Heart left ventricle (tissue), 16 donors: ENCODE results near the gene SLC39A3. TPM values are rescaled to one million over a fixed set of nuclear protein-coding genes. Genes with fewer than 3 reads are reported as not detected.

Source experiments
- ATAC-seq, 4 donors: fragments of 200-7000 bp; cut with Tn5 transposase; one replicate each; pipeline ENCODE4 v1.9.1; 2020 to 2022; ENCODE audit warnings: moderate library complexity in 4 of 4, mild to moderate bottlenecking in 3 of 4, moderate number of reproducible peaks in 1 of 4
- DNase-seq, 5 donors: peaks; one replicate each; pipeline ENCODE4 v3.0.0-alpha.2; 2020
- H3K27ac ChIP-seq, 12 donors: fragments of 200-600 bp; sonication (generic) in 4 of 12; one replicate each; pipeline versions ENCODE4 v1.5.0 to v1.8.0; 2016 to 2022; ENCODE audit warnings: mild to moderate bottlenecking in 2 of 12
- H3K27me3 ChIP-seq, 9 donors: fragments of 200-600 bp; sonication (generic) in 2 of 9; one replicate each; pipeline versions ENCODE4 v1.5.1 to v1.8.0; 2016 to 2022; ENCODE audit warnings: mild to moderate bottlenecking in 3 of 9
- H3K36me3 ChIP-seq, 9 donors: fragments of 200-600 bp; sonication (generic) in 2 of 9; one replicate each; pipeline versions ENCODE4 v1.5.0 to v1.8.0; 2018 to 2022; ENCODE audit warnings: mild to moderate bottlenecking in 2 of 9
- H3K4me1 ChIP-seq, 12 donors: fragments of 200-600 bp; sonication (generic) in 4 of 12; one replicate each; pipeline versions ENCODE4 v1.5.0 to v1.8.0; 2016 to 2022; ENCODE audit warnings: mild to moderate bottlenecking in 3 of 12
- H3K4me3 ChIP-seq, 12 donors: fragments of 200-600 bp; sonication (generic) in 4 of 12; one replicate each; pipeline versions ENCODE4 v1.5.0 to v1.8.0; 2017 to 2022; ENCODE audit warnings: mild to moderate bottlenecking in 9 of 12, moderate library complexity in 4 of 12
- H3K9me3 ChIP-seq, 12 donors: fragments of 200-600 bp; sonication (generic) in 4 of 12; one replicate each; pipeline versions ENCODE4 v1.5.0 to v1.8.0; 2016 to 2022; ENCODE audit warnings: mild to moderate bottlenecking in 1 of 12
- CTCF ChIP-seq, 12 donors: fragments of 200-600 bp; sonication (generic) in 4 of 12; IDR thresholded peaks; one replicate each; pipeline versions ENCODE4 v1.5.0 to v1.8.0; 2018 to 2022; ENCODE audit warnings: antibody characterized with exemption in 12 of 12, mild to moderate bottlenecking in 5 of 12
- POLR2A ChIP-seq, 2 donors: fragments of 450-650 bp; IDR thresholded peaks; one replicate each; pipeline ENCODE4 v1.6.1; 2017; ENCODE audit warnings: antibody characterized with exemption in 2 of 2, mild to moderate bottlenecking in 2 of 2, moderate library complexity in 2 of 2
- WGBS, 4 donors: extraction: QIAGEN DNeasy Blood & Tissue Kit in 2 of 4; methylation state at CpG; one replicate each; pipeline versions ENCODE4 v1.1.5 to v1.1.7; 2013 to 2018; 5-methylcytosine and 5-hydroxymethylcytosine counted together
- intact Hi-C, 10 donors: fragments of 100-400 bp; cut with DNase I; formaldehyde crosslinking; loops; one replicate each; pipeline versions ENCODE4 v1.11.1 to v1.14.2; 2022
- polyA plus RNA-seq, 2 donors: library from polyadenylated mRNA; stranded (reverse); fragments of 200-250 nt; gene quantifications; one replicate each; pipeline ENCODE4 v1.2.3, GENCODE V29; 2013
- total RNA-seq, 9 donors: library from RNA; depleted of rRNA in 2 of 9; stranded (reverse); fragments of >200 nt in 2 of 9; fragmentation: NEBNext Ultra II Directional in 3 of 9; extraction: Animal tissue kit (Norgen Biotek cat#: 25700) in 3 of 9; gene quantifications; one replicate each; pipeline versions ENCODE4 v1.1.0 to v1.2.4, GENCODE V29; 2016 to 2023
- donor health status: ischemic (EF 13 %, LVEDD 7.1; RV severe dilation, severe dysfunction).
- donor health status: healthy with polysubstance abuse.
- donor health status: DM: no; HTN: yes; CAD: no.
- donor health status: DM: no; HTN: no; CAD: no.
- donor health status: ischemic (EF 25% LVEDD 6.9; RV normal size, moderate dysfunction).
- donor health status: ischemic (EF 25% LVEDD 5.7; RV mildly dilated, moderate dysfunction).
- donor health status: healthy.
- donor health status: DM: yes; HTN: yes; CAD: no.
- donor health status: ischemic (EF 35%, LVEDD 5.7; RV mildly dilated, moderate dysfunction).
- donor health status: nonischemic (EF 11% LVEDD 7.7; RV severe dilation, severe dysfunction).
- donor health status: DM: yes; HTN: yes; CAD: no.
- donor health status: PGD.
- donor health status: ischemic (EF 29% LVEDD 5.4; RV normal size, mild dysfunction).
- donor health status: nonischemic (EF 23%, LVEDD 6.1; RV moderate dilation, normal function).

The SLC39A3 gene
- total and polyA plus RNA-seq, 11 donors, result 16.4 to 63.7 (median 30.9) TPM

DNA sequence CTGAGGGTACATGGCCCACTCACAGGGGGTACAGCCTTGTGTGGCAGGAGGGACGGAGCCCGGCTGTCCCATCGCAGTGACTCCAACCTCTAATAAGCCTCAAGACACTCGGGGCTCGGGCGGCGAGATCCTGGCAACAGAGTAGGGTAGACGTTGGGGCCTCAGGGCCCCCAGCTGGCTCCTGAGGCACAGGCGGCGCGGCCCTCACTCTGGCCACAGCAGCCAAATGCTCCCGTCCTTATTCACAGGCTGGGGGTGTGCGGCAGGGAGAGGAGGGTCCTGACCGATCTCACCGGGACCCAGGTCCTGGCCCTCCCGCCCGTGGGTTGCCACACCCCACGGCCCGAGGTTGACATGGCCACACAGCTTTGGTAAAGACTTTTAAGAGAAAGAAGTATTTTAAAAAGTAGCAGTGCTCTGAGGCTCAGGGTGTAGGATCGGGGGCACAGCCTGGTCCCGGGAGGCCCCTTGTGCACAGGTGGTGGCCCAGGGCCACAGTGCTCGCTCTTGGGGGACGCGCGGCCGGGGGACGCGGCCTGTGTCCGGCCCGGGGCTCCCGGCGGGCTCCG lies 7.6 kb downstream of the SLC39A3 start:
- no peak for TF ChIP-seq POLR2A (IDR thresholded peaks at IDR 0.05)
- TF ChIP-seq CTCF (IDR thresholded peaks at IDR 0.05), result no peak
- no peak overlapping the region for H3K27ac ChIP-seq
- 94 to 97% (median 96%) methylated on average over 33 of the region's 33 CpGs for WGBS, 4 donors
- peaks cover 0 to 4% (median 0%) of the 10 kb centered on the region in 12 donors for H3K9me3 ChIP-seq
- H3K4me1 ChIP-seq, result peaks cover 0 to 4% (median 0%) of the 10 kb centered on the region in 12 donors
- intact Hi-C loops, result no loop called here
- ATAC-seq, result no peak
- peaks cover 0 to 7% (median 1%) of the 10 kb centered on the region in 9 donors for H3K27me3 ChIP-seq
- DNase-seq, result peak in 1 of 5 donors; percentile 13
- H3K36me3 ChIP-seq, result peaks cover 0 to 49% (median 10%) of the 10 kb centered on the region in 9 donors
- no peak overlapping the region for H3K4me3 ChIP-seq

DNA sequence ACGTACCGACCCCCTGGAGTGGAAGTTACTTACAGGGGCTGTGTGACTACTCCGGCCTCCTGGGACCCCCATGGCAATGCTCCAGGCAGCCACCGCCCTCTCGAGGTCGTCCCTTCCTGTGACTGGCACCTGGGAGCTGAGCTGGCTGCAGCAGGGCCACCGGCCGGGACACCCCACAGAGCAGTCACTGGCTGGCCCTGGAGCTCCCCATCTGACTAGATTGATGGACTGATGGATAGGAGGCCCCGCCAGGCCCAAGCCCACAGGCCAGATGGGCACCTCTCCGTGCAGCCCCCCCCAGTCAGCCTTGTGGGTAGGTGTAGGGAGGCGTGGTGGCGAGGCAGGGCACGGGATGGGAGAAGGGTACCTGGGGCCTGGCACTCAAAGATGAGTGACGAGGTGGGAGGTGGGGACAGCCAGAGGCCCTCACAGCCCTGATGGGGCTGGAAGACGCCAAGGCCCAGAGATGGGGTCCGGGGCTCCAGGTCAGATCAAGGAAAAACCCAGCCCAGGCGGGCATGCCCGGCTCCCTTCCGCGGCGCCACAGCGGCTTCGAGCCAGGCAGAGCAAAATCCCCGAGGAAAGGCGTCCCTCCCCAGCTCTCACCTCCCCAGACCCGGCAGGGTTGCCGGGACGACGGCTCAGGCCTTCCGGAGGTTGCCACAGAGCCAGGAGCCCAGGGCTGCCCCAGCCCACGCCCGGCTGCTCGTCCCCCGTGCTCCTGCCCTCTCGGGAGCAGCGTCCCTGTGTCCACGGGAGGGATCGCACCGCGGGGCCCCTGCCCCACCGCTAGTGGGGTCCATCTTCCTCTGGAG lies 8.4 kb downstream of the SLC39A3 start:
- no peak for TF ChIP-seq CTCF (IDR thresholded peaks at IDR 0.05)
- no peak for TF ChIP-seq POLR2A (IDR thresholded peaks at IDR 0.05)
- Histone ChIP-seq H3K36me3 (peaks cover 0 to 44% (median 9%) of the 10 kb centered on the region in 9 donors), H3K27me3 (peaks cover 0 to 15% (median 9%) of the 10 kb centered on the region in 9 donors), H3K9me3 (peaks cover 0 to 1% (median 0%) of the 10 kb centered on the region in 12 donors), H3K27ac (no peak overlapping the region), H3K4me1 (peaks cover 0 to 4% (median 0%) of the 10 kb centered on the region in 12 donors), H3K4me3 (no peak overlapping the region)
- intact Hi-C loops, result no loop called here
- DNase-seq (peak in 1 of 5 donors; percentile 51), ATAC-seq (no peak)
- 83 to 89% (median 87%) methylated on average over 32 to 41 of the region's 41 CpGs for WGBS, 4 donors

DNA sequence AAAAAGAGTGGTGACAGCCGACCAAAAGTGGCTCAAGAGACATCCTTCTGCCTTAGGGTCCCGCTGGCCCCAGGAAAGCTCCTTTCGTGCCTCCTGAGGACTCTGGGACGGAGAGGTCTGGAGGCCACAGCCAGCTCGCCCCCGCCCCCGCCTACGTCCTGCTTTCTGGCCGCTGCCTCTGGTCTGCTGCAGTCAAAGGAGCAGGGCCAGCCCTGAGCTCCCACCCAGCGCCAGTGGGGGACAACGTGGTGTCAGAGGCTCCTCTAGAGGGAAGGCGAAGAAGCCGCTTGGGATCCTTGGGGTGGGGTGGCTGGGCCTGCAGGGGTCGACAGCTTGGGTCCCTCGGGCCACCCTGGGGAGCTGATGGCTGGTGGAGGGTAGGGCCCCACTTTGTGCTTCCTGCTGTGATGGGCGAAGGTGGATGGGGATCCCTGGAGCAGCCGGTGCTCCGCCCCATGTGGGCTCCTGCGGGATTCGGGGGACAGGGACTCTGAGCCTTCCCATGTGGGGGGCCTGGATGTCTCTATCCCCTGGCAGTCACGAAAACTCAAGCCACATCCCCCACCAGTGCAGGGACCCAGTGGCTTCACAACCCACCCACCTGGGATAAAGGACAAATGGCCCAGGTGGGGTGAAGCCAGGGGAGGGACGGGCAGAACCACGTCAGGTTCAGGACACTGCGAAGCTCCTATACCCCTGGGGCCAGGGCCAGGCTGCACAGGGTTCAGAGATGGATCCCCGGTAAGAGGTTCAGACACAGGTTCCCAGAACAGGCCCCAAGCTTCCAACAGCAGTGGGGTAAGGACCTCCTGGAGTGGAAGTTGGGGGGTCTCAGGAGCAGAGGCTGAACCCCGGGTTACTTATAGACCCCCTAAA lies 9.6 kb downstream of the SLC39A3 start:
- ATAC-seq (no peak), DNase-seq (peak in 1 of 5 donors; percentile 40)
- Histone ChIP-seq H3K27ac (no peak overlapping the region), H3K36me3 (peaks cover 0 to 33% (median 6%) of the 10 kb centered on the region in 9 donors), H3K27me3 (peaks cover 0 to 24% (median 10%) of the 10 kb centered on the region in 9 donors), H3K9me3 (no peaks in the 10 kb centered on the region), H3K4me3 (no peak overlapping the region), H3K4me1 (peaks cover 0 to 4% (median 0%) of the 10 kb centered on the region in 12 donors)
- no peak for TF ChIP-seq CTCF (IDR thresholded peaks at IDR 0.05)
- no peak for TF ChIP-seq POLR2A (IDR thresholded peaks at IDR 0.05)
- WGBS, 4 donors, result 85 to 90% (median 87%) methylated on average over 11 to 26 of the region's 26 CpGs
- intact Hi-C loops, result loop anchor here in 2 of 10 donors (10.0 kb wide), 1 partner anchor 65 kb away; no protein-coding TSS in a partner anchor
